TTC549 (cell line): ENCODE data around the gene IKZF1.

Source experiments
- FAIRE-seq: peaks from 2 replicates; lab custom pipeline; 2012; peaks lifted over from hg19 to GRCh38; lab: Jason Lieb, UNC

Gene IKZF1

DNA sequence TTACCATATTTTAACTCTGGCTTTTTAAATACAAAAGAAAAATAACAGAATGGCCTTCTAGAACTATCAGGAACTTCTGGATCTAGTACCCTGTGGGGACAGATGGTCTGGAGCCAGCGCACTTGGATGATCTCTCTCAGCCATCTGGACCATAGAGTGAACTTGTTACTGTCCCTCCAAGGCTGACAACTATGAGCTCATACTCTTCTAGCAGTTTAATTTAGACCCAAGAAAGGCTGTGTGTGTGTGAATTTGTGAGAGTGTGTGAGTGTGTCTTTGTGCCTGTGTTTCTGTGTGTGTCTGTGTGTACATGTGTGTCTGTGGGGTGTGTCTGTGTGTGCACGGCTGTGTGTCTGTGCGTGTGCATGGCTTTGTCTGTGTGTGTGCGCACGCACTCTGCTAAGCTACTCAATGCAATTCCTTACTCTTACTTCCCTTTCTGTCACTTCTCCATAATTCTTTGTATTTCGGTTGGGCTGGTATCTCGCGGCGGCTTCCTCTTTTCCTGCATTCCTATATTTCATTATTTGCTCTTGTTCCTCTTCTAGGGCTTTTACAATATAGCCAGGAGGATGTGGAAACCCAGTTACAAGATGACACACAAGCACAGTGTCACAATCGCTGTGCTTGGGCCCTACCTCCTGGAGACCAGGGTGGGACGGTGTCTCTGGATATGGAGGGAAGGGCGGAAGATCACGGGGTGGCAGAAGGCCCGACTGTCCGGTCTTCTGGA, 51.9 kb downstream of the IKZF1 start:
- FAIRE-seq = no peak

DNA sequence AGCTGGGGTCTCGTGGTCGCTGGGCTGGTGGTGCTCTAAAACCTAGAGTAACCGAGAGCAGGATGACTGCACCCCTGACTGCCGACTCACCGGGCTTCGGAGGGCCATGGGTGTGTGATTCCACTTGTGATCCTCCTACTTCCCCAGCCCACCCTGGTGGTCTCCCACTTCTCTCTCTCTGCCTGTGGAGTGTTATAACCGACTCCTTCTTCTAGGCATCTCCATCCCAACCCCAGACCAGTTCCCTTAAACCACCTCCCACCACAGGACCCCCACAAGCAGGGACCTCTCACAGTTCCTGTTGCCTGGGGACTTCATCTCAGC, 52.4 kb downstream of the IKZF1 start:
- FAIRE-seq = no peak

DNA sequence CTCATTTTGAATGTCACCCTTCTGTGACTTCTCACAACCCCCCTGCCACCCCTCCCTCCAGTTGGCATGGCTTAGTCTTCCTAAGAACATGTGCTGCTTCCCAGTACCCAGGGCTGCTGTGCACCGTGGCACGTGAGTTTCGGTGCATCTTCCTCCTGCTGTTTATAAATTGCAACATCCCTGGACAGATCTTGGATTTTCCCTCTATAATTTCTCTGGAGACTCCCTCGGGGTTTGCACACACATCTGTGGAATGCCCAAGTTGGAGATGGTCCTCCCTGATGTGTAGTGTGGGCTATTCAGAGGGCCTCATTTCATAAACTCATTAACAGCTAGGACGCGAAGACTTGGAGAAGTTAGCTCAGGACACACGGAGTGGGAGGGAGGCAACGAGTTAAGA, 52.9 kb downstream of the IKZF1 start:
- FAIRE-seq = no peak

DNA sequence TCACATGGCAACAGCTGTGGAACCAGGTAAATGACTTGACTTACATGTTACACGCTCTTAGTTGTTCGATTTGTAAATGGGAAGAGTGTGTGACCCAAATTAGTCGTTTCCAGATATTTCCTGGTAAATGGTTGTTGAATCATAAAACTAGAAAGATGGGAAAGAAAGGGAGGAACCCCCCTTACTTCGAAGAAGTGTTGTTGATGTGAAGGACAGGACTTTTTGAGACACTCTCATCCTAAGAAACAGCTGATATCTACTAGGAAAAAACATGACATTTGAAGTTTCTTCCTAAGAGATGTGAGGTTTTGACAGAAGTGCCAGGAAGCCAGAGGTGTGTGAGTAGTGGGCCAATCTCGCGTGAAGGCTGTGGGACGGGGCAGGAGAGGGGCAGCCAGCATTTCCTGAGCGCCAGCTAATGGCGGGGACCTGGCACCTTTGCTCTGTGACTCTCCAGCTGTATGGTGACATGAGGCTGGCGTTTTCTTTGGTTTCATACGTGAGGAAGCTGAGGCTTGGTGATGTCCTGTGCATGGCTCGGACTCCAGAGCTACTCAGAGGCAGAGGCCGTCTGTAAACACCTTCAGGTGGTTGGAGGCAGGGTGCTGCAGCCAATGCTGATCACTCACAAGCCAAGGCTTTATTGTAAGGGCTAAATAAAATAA, 53.7 kb downstream of the IKZF1 start:
- no peak for FAIRE-seq

DNA sequence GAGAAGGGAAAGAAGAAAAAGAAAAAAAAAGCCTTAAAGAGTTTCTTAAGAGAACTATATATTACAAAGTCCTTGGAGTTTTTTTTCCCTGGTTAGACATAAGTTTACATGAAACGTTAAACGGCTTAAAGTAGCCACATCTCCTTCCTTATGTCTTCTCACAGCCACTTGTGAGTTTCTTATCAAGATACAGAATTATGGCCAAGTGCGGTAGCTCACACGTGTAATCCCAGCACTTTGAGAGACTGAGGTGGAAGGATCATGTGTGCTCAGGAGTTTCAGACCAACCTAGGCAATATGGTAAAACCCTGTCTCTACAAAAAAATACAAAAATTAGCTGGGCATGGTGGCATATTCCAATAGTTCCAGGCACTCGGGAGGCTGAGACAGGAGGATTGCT, 54.3 kb downstream of the IKZF1 start:
- FAIRE-seq = no peak

DNA sequence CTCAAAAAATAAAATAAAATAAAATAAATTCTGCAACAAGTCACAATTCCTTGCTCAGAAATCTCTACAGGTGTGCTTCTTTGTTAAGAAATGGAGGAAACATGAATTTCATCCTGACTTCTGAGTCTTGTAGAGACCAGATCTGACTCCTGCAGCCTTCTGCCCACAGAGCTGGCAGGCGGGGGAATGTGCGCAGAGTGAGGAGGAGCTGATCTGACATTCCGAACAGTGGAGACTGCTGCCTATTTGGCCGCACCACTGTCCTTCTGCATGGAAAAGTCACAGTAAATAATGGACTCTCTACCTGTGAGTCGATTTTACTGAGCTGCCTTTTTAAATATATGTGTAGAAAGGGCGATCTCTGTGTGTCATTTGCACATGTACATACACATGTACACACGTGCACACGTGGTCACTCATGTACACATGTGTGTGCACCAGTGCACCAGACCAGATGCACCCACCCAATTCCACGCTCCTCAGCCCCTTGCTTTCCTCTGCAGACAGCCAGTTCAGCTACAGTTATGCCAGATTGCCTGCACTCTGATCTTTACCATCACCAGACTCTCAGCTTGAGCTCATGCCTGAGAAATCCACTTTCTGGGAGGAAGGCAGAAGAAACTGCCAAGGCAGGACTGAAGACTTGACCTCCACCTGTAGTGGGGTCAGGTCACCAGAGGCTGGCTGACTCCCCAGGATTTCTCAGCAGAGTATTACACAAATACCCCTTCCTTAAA, 54.9 kb downstream of the IKZF1 start:
- FAIRE-seq = no peak

DNA sequence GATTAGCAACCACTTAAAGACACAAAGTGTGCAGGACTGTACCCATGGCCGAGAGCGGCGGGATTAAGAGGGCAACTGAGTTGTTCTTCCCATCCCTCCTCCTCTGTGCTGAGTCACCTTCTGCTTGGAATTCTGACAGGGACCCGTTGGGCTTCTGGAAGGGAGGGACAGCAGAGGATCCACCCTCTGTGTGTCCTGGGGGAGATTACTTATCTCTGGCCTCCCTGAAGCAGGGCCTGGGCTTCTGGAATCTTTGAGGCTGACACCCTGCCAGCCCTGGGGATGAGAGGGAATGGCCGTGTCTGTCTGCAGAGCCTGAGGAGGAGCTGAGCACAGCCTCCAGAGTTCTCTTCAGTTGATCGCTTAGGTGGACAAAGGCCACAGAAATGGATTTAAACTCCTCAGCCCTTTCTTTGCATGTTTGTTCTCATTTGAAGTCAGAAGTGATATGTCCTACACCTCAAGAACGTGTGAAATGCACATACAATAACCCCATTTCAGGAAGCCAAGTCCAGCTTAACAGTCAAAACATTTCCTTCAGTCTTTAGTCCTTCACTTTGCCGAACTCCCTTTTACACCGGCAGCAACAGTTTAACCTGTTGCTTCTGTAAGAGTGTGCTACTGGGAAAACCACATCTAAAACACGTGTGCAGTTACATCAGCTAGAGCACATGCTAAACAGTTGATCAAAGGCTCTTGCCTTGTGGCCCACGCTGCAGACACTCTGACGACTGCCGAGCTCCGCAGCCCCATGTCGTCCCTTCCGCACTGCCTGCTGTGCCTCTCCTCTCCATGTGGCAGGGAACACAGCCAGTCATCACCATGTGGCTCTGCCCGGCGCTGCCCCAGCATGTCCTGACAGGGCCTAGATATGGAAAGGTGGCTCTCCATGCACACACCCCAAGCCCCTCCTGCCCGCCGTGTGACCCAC, 55.7 kb downstream of the IKZF1 start:
- FAIRE-seq = no peak

DNA sequence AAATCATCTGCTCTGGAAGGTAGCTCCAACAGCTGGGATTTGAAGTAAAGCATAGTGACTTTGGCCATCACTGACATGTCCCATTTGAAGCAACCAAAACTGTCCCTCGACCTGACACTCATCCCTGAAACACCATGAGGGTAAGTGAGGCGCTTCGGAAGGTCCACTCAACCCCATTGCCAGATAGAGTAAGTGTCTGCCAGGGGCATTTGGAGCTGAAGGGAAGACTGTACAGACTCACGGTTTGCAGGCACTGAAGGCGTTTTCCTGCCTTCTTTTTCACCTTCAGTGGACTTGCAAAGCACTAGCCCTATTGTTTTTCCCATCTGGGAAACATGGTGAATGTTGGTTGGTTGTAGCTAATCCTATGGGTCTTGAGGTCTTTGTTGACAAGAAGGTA, 57.6 kb downstream of the IKZF1 start:
- FAIRE-seq = no peak

DNA sequence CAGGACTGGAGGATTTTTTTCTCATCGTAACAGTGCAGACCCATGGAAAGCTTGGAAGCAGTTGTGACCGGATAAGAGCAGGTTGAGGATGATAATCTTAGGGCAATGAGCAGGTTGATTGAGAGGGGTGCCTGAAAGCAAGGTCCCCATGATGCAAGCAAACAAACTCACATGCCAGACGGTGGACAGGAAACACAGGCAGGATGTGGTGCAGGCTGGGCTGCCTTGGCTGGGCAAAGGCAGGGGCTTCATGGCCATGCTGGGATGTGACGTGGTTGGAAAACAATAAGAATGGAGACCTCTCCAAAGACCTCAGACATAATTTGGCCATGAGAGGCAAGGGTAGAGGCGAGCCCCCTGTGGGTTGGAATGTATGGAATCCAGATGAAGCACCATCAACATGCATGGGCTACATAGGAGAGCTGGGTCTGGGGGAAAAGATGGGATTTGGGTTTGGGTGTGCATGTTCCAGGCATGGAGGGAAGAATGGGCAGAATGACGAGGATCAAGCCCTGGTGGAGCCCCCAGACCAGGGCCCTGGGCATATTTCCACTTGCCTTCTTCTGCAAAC, 58.3 kb downstream of the IKZF1 start:
- no peak for FAIRE-seq

DNA sequence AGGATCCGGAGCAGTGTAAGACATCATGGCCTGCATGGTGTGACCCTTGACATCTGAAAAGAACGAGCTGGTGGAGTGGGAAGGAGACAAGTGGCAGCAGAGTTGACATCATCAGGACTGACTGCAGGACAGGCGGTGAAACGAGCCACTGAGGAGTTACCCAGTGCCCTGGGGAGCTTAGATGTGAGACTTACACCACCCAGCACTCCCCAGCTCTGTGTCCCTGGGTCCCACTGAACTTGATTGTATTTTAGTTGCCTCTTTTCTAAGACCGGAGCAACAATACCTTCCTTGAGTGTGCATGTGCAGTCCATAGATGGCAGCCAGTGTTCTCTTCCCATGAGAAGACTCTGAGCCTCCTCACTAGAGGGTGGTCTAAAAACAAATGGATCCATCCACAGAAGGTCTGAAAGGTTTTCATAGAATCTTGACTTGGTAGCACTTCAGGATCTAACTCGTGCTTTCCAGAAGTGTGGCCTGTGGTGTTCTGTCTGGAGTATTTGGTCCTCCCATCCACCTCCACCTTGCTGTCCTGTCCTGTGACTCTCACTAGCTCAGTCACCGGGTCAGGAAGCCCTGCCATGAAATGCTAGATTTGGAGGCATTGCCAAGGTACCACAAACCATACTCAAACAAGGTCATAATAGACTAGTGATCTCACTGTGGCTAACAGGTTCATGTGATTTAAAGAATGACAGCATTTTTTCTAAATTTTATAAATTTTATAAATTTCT, 59.0 kb downstream of the IKZF1 start:
- no peak for FAIRE-seq

DNA sequence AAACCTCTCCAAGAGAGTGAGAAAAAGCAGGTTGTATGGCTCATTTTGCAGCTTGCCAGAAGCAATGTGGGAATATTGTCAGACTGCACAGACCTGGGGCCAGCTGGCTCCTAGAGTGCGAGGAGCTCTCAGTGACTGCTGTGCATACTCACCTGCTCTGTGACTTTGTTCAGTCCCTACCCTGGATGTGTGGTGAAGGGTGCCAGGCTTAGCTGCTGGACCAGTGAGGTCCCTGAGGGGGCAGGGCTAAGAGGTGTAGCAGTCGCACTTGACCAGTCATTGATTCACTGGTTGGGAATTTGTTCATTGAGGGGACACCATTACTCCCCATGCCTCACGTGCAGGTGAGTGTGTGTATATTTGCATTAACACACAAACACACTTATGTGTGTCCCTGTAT, 60.1 kb downstream of the IKZF1 start:
- no peak for FAIRE-seq

DNA sequence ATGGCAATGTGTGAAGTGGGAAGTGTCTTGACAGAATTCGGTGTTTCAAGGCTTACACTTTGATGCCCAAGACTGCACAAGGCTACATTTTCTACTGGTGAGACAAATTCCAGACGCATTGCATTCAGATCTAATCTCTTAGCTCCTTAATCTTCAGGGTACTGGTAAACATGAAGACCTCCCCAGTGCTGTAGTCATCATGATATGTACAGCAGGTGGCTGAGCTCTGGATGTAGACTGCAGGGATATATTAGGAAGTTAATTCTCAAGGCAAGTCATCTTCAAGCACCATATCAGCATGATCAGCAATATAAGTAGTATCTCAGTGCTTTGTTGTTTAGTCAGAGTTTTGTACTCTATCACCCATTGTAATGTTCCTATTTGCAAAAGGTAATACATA, 61.8 kb downstream of the IKZF1 start:
- no peak for FAIRE-seq

DNA sequence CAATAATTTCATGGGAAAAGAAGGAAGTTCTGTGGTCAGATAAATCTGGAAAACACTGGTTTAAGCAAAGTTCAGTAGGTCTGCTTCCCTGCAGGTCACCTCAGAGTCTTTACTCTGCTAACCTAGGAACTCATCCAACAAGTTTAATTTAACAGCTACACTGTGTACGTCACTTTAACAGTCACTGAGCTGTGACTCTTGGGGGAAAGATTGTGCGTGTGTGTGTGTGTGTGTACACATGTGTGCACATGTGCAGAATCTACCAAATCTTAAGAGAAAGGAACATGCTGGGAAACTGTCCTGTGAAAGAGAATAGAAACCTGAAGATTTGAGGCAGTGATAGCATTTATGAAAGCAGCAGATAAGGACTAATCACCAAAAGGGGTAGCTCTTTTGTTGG, 62.6 kb downstream of the IKZF1 start:
- no peak for FAIRE-seq

DNA sequence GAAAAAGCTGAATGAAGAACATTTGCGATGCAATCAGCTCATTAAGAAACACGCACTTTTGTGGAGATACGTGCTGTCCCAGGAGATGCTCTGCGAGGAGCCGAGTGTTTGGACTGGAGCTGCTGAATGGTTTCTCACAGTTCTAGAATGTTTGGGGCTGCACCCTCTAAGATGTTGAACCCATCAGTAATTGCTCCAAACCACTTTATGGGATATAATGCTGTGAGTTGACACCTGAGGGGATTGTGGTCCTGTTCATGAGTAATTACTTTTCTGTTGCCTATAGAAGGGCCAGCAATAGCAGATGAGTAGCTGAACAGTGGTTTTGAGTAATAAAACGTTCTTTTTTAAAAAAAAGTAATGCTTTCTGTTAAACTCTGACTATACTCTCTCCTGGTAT, 63.1 kb downstream of the IKZF1 start:
- no peak for FAIRE-seq

DNA sequence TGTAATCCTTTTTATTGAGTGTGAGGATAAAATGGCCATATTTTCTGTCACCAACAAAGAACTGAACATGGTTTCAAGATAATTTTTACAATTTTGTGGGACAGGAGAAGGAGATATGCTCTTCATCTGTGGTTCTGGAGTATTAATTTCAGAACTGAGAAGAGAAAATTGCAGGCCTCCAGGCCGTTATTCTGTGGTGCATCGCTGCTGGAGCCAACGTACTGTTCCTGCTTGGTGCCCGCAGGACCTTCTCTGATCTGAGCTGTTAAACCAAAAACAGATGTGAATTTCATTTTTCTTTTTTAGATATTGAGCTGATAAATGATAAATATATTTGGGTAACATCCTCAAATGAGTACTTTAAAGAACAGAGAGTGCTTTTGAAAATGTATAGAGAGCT, 63.9 kb downstream of the IKZF1 start:
- FAIRE-seq = no peak

DNA sequence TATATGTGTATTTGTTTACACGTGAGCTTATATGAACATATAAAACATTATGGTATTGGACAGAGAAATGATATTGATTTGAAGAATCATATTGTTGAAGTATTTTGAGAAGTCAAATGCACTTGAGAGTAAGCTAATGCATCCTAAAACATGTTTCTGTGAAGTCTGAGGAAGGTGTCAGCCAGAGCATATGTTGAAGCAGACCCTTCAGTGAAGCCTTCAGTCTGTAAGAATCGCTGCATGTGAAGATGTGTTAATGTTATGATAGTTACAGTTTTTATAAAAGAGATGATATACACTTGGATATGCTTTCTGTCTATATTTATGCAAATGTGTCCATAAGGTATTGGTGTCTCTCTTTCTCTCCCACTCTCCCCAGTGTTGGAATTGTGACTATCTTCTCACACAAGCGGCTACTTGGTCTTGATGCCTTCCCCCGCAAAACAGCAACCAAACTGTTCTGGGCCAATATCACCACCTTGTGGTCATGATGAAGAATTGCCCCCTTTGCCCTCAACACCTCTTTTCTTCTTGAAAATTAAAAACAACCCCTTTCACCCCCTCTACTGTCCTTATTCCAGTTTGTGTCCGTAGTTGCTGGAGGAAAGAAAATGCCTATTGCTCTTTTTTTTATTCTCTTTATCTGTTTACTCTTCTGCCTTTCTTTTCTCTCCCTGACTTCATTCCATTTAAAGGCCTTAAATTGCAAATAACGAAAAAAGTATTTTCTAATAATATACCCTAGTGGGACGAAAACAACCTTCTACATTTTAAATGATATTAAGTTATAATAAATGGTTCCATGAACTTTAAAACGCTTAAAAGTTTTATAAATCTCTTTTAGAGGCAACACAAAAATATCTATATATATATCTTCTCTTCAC, 64.9 kb downstream of the IKZF1 start:
- no peak for FAIRE-seq

DNA sequence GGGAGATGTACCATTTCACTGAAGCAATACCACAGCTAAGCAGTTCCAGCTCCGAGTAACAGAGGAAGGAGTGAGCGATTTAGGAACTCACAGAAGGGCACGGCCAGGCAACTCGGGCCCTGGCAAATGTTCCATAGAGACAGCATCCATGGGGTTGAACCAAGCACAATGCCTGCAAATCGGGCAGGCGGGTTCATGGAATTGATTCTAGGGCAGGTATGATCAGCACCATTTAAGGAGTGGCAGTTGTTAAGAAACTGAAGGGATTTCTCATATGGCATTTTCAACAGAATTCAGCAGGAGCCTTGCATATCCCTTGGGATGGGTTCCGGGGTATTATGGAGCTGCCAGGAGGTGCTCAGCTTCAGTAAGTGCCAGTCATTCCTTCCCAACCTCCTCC, 66.4 kb downstream of the IKZF1 start:
- FAIRE-seq = no peak

DNA sequence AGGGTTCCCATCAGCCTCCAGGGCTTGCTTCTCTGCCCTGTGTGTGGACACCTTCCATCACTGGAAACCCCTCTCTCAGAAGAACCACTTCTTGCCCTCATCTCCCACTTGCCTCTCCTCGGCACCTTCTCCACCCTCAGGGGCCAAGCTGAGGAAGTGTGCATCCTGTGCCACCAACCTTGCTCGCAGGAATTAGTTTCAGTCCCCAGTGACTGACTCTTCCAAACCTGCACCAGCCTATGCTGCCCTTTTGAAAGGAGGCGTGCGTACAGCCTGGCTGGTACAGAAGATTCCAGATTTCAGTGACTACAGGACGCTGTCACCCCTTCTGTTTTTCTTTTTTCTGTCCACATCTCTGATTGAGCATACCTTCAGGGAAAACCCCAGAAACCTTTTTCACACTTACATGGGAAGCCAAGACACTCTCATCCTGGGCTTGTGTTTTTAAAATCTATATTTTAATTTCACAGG, 67.1 kb downstream of the IKZF1 start:
- no peak for FAIRE-seq

DNA sequence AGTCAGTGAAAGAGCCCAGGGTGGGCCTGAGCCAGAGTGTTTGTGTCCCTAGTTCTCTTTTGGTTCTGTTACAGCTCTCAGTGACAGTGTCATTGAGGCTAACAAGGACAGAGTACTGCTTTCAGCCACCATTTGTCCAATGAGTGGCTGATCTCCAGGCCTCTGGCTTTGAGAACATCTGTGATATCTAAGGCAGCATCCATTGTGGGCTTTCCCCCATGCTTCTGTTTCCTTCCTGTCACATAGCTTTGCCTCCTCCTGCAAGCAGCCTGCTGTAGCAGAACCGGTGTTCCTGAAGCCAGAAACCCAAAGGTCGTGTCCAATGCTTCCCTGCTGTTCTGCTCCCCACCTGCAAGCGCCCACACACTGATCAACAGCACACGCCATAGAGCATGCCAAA, 68.4 kb downstream of the IKZF1 start:
- no peak for FAIRE-seq

DNA sequence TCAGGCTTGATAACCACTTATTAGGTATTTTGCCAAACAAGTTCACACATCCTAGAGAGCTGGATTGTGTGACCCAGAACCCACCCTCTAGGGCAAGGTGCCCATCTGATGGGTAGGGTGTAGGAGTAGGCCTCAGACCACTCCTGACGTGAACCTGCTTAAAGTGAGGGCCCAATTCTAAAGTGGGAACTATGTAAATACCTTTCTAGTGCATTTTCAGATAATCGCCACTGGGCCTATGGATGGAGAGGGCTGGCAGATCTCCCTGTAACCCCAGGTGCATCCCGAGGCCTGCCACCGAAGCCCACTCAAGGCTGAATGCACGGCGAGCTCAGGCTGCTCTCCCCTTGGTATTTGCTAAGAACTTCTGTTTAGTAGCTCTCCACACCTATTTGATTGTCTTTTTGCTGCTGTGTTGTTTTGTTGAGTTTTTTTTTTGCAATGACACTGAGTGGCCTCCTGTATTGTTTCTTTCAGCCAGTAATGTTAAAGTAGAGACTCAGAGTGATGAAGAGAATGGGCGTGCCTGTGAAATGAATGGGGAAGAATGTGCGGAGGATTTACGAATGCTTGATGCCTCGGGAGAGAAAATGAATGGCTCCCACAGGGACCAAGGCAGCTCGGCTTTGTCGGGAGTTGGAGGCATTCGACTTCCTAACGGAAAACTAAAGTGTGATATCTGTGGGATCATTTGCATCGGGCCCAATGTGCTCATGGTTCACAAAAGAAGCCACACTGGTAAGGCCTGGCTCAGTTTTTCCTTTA, 71.7 kb downstream of the IKZF1 start:
- FAIRE-seq = no peak
